Left renal pelvis (tissue), 4 donors: Measurements from ENCODE around the gene ZNF287. TPM values are rescaled to one million over a fixed set of nuclear protein-coding genes. Genes with fewer than 3 reads are reported as not detected.

ENCODE experiments used
- DNase-seq, 4 donors: peaks; one replicate each; pipeline ENCODE4 v3.0.0-alpha.2; 2013; ENCODE audit warnings: low read depth in 4 of 4, low spot score in 3 of 4
- polyA plus RNA-seq, 4 donors: library from polyadenylated mRNA; unstranded; fragments of 120-200 nt; gene quantifications; one replicate each; pipeline ENCODE4 v1.2.1, GENCODE V29; 2013; ENCODE audit not compliant: insufficient read length in 4 of 4

The ZNF287 gene
- polyA plus RNA-seq, 4 donors, result 9.8 to 12.4 (median 10.8) TPM

- DNase-seq, result no peak
These were observed 51.5 kb downstream of the ZNF287 start for GRCh38 chr17:16517477-16517876.

DNA sequence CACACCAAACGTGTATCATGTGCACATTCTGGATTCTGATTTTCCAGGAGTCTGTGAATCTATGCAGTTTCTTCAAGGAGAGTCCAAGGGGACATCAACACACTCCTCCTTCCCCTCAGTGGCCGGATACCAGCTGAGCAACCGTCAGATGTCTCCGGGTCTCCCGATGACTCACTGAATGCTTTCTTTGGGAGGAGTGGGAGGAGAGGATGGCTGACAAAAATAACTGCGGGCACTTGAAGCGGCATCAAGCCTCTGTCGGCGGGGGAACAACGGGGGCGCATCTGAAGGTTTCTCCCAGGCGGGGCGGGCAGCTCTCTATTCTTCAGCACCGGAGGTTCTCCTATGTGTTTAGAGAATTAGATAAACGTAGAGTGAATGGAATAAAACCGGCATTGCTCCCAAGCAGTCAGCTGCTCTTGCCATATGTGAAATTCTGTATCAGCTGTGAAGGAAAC, 52.4 kb downstream of the ZNF287 start:
- DNase-seq, result peak in 1 of 4 donors; percentile 46

- DNase-seq, result no peak
These were observed 53.1 kb downstream of the ZNF287 start for GRCh38 chr17:16515933-16516332.

GRCh38 chr17:16513873-16514272, 55.1 kb downstream of the ZNF287 start:
- DNase-seq, result no peak

DNA sequence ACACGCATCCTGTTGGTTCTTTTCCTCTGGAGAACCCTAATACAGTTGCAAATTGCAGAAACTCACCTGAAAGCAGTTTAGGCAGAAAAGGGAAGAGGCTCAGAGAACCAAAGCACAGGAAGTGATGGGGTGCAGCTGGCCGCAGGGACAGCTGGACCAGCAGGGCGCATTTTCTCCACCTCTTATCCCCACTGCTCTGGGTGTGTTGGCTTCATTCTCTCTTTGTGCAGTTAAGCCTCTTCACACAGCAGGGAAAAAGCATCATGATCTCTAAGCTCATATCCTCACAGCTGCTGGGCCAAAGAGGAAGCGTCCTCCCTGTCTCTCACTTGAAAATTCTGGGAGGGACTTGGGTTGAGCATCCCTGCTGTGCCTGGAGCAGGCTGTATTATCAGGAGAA, 57.0 kb downstream of the ZNF287 start:
- DNase-seq, result no peak

- no peak for DNase-seq
These were observed 57.4 kb downstream of the ZNF287 start for GRCh38 chr17:16511593-16511992.

DNA sequence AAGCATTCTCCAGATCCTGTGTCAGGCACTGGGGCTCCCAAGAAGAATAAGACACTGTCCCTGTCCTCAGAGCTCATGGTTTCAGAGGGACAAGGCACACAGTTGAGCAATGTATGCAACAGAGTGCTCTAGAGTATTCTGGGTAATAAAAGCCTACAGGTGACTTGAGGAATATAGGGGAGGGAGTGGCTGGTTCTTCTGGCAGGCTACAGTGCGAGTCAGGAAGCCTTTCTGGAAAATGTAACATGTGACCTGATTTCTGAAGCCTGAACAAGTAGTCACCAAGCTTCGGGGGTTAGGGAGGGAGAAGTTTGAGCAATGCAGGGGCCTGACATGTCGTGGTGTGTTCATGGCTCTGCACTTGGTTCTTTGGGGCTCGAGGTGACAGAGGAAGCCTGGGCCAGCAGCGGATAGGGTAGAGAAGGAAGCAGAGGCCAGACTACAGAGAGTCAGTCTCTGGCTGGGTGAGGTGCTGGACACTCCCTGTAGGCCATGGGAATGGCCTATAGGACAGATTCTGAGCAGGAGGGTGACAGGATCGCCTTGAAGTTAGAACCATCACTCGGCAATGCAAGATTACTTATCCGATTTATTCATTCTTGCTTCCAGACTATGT, 61.0 kb downstream of the ZNF287 start:
- DNase-seq, result no peak

- no peak for DNase-seq
These were observed 62.8 kb downstream of the ZNF287 start for GRCh38 chr17:16506188-16506587.

DNA sequence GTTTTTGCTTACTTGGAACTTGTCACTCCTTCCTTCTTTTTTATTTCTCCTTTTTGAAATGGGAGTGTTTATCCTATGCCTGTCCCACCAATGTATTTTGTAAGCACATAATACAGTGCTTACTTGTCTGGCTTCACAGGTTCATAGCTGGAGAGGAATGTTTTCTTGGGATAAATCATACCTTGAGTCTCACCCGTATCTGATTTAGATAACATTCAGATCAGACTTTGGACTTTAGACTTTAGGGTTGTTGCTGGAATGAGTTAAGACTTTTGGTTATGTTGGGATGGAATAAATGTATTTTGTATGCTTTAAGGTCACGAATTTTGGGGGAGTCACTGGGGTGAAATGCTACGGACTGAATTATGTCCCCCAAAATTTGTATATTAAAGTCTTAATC, 64.0 kb downstream of the ZNF287 start:
- DNase-seq, result no peak

Other genes with a start within 250 kb of the ZNF287 start
- 10 to 100 TPM; 46.6 to 83.9 (median 72.6) TPM for gene CENPV, start 215.7 kb downstream of the ZNF287 start, polyA plus RNA-seq
- 1,000 to 10,000 TPM; 1,845 to 2,180 (median 2,039) TPM for gene UBB, start 188.1 kb downstream of the ZNF287 start, polyA plus RNA-seq
- gene TRPV2, start 153.6 kb downstream of the ZNF287 start, polyA plus RNA-seq, result 1 to 10 TPM; 1.7 to 3.8 (median 3.1) TPM
- 10 to 100 TPM in 1 of 4 donors, 1 to 10 TPM in 3; 4.7 to 13.1 (median 5.0) TPM for gene LRRC75A, start 77.0 kb downstream of the ZNF287 start, polyA plus RNA-seq
- gene ZNF624, start 84.6 kb upstream of the ZNF287 start, polyA plus RNA-seq, result 10 to 100 TPM; 10.2 to 17.4 (median 13.0) TPM
- 1 to 10 TPM in 2 of 4 donors, under 1 TPM in 2; 0.46 to 4.0 (median 1.2) TPM for gene CCDC144A, start 121.0 kb upstream of the ZNF287 start, polyA plus RNA-seq